Endothelial cell of umbilical vein (primary cell): Measurements from ENCODE around the gene SMS. TPM values are rescaled to one million over a fixed set of nuclear protein-coding genes. Genes with fewer than 3 reads are reported as not detected.

ENCODE experiments used
- BruUV-seq: library from RNA; stranded (reverse); fragments of 400-500 nt; replicated peaks from 2 replicates; lab custom pipeline; 2021; lab: Mats Ljungman, UMichigan
- CTCF ChIA-PET: fragments of 300-600, 350-600 bp; sonication (Branson Sonifier 250); formaldehyde crosslinking; loops from one replicate; lab custom pipeline; 2021; ENCODE audit warnings: antibody characterized with exemption, inconsistent platforms; lab: Charles Lee
- POLR2A ChIA-PET: fragments of 300-600, 350-600 bp; sonication (Branson Sonifier 250); formaldehyde crosslinking; loops from one replicate; lab custom pipeline; 2021; ENCODE audit warnings: antibody characterized with exemption, inconsistent platforms; lab: Charles Lee
- DNase-seq: peaks from one replicate; pipeline ENCODE4 v3.0.0-alpha.2; 2011; ENCODE audit warnings: low read depth, low spot score
- FAIRE-seq: peaks from 2 replicates; lab custom pipeline; 2011; peaks lifted over from hg19 to GRCh38; lab: Jason Lieb, UNC
- H2AFZ ChIP-seq: 2 replicates; pipeline ENCODE4 v1.6.0; 2012; ENCODE audit warnings: low read depth, low read length, control low read depth, inconsistent platforms
- H3K27ac ChIP-seq: 2 replicates; pipeline ENCODE4 v1.5.1; 2011; ENCODE audit warnings: low read depth, mild to moderate bottlenecking, control low read depth, low read length, moderate library complexity; ENCODE audit not compliant: insufficient read depth
- H3K27me3 ChIP-seq, 2 experiments: 2 replicates each; pipeline versions ENCODE4 v1.6.0 to v1.6.1; 2011; ENCODE audit warnings: low read length in 2 of 2, mixed read lengths in 1 of 2; ENCODE audit not compliant: control insufficient read depth in 2 of 2, insufficient read depth in 2 of 2
- H3K36me3 ChIP-seq, 2 experiments: 2 replicates in 1 of 2; 3 replicates in 1 of 2; pipeline ENCODE4 v1.5.1; 2011; ENCODE audit warnings: low read length in 2 of 2, mild to moderate bottlenecking in 1 of 2, moderate library complexity in 1 of 2; ENCODE audit not compliant: control insufficient read depth in 2 of 2, insufficient read depth in 2 of 2; ENCODE audit errors: extremely low read depth in 1 of 2
- H3K4me1 ChIP-seq: 3 replicates; pipeline ENCODE4 v1.5.1; 2011; ENCODE audit warnings: mild to moderate bottlenecking, low read length; ENCODE audit not compliant: control insufficient read depth, insufficient read depth; ENCODE audit errors: extremely low read depth
- H3K4me2 ChIP-seq: 2 replicates; pipeline ENCODE4 v1.6.1; 2011; ENCODE audit warnings: low read length, control low read depth, mixed read lengths; ENCODE audit not compliant: insufficient read depth
- H3K4me3 ChIP-seq, 3 experiments: fragments of 200-600 bp in 1 of 3; sonication (generic), shearing (Covaris generic) in 1 of 3; replicated peaks in 1 of 3; 2 replicates each; pipeline ENCODE4 v1.5.1; 2011 to 2016; ENCODE audit warnings: control low read depth in 3 of 3, low read length in 3 of 3, mild to moderate bottlenecking in 2 of 3, inconsistent platforms in 1 of 3, low read depth in 1 of 3, moderate library complexity in 1 of 3; ENCODE audit not compliant: insufficient read depth in 1 of 3
- H3K79me2 ChIP-seq: 2 replicates; pipeline ENCODE4 v1.6.0; 2012; ENCODE audit warnings: low read length, inconsistent platforms; ENCODE audit not compliant: control insufficient read depth, insufficient read depth
- H3K9ac ChIP-seq: replicated peaks from 2 replicates; pipeline ENCODE3; 2011; ENCODE audit warnings: low read length, control low read depth; ENCODE audit not compliant: insufficient read depth; ENCODE audit errors: extremely low read depth
- H3K9me1 ChIP-seq: replicated peaks from 3 replicates; pipeline ENCODE4 v1.6.0; 2011; ENCODE audit warnings: mild to moderate bottlenecking, low read length; ENCODE audit not compliant: control insufficient read depth, insufficient read depth; ENCODE audit errors: extremely low read depth
- H3K9me3 ChIP-seq: replicated peaks from 2 replicates; pipeline ENCODE4 v1.5.1; 2012; ENCODE audit warnings: low read length, inconsistent platforms; ENCODE audit not compliant: control insufficient read depth, insufficient read depth
- H4K20me1 ChIP-seq: replicated peaks from 2 replicates; pipeline ENCODE3; 2011; ENCODE audit warnings: mild to moderate bottlenecking, low read length; ENCODE audit not compliant: control insufficient read depth, insufficient read depth; ENCODE audit errors: extremely low read depth
- CTCF ChIP-seq, 2 donors: IDR thresholded peaks; 1 replicate in 1 of 2; 2 replicates in 1 of 2; pipeline ENCODE4 v1.5.1; 2011; ENCODE audit warnings: low read length in 2 of 2, mild to moderate bottlenecking in 2 of 2, moderate library complexity in 2 of 2, control low read depth in 1 of 2, inconsistent platforms in 1 of 2, low read depth in 1 of 2; ENCODE audit not compliant: insufficient read depth in 1 of 2; ENCODE audit errors: extremely low read depth in 1 of 2
- EZH2 ChIP-seq: IDR thresholded peaks from 2 replicates; pipeline ENCODE4 v1.6.1; 2012; ENCODE audit warnings: borderline replicate concordance, low read depth, mild to moderate bottlenecking, moderate library complexity, low read length, inconsistent platforms; ENCODE audit not compliant: severe bottlenecking
- FOS ChIP-seq: IDR thresholded peaks from 2 replicates; pipeline ENCODE4 v1.6.1; 2011; ENCODE audit warnings: mild to moderate bottlenecking, low read length, moderate library complexity, borderline replicate concordance; ENCODE audit not compliant: insufficient read depth
- GATA2 ChIP-seq: IDR thresholded peaks from 2 replicates; pipeline ENCODE4 v1.7.0; 2011; ENCODE audit warnings: low read depth, mild to moderate bottlenecking, moderate library complexity, mixed read lengths, low read length; ENCODE audit not compliant: insufficient read length, insufficient read depth
- JUN ChIP-seq: IDR thresholded peaks from 2 replicates; pipeline ENCODE4 v1.6.1; 2011; ENCODE audit warnings: borderline replicate concordance, low read depth; ENCODE audit not compliant: insufficient read length, insufficient read depth
- MYC ChIP-seq: IDR thresholded peaks from one replicate; pipeline ENCODE4 v1.6.1; 2011; ENCODE audit warnings: mild to moderate bottlenecking, low read depth, low read length
- POLR2A ChIP-seq: IDR thresholded peaks from 2 replicates; pipeline ENCODE4 v1.6.1; 2012; ENCODE audit warnings: low read depth, mild to moderate bottlenecking, control low read depth, low read length
- POLR2AphosphoS5 ChIP-seq: IDR thresholded peaks from 2 replicates; pipeline ENCODE4 v1.6.1; 2012; ENCODE audit warnings: low read depth, mild to moderate bottlenecking, control low read depth, low read length, moderate library complexity; ENCODE audit not compliant: insufficient read depth
- dilution Hi-C: fragments of 300-500 bp; cut with MboI; formaldehyde crosslinking; loops from one replicate; pipeline ENCODE4 v1.15.0; 2019; ENCODE audit warnings: low sequenced_read_pairs; ENCODE audit not compliant: extremely low pct_ligation_motif_present
- intact Hi-C: fragments of 100-400 bp; cut with micrococcal nuclease; formaldehyde crosslinking; loops from one replicate; pipeline ENCODE4 v1.10.0; 2022
- polyA plus RNA-seq, 4 experiments: library from polyadenylated mRNA; depleted of rRNA in 3 of 4; stranded (reverse) in 3 of 4; unstranded in 1 of 4; fragments of >200 nt; gene quantifications; 2 replicates each; pipeline versions ENCODE4 v1.2.1 to v1.2.3, GENCODE V29; 2011 to 2012; ENCODE audit warnings: missing spikeins in 1 of 4
- total RNA-seq: library from RNA; stranded (reverse); gene quantifications from 2 replicates; pipeline ENCODE4 v1.2.3, GENCODE V29; 2021
- TF ChIP-seq, protein P1 (sequence below): IDR thresholded peaks from 2 replicates; pipeline ENCODE4 v1.6.1; 2011; ENCODE audit not compliant: insufficient read depth, insufficient read length

SMS gene
- total and polyA plus RNA-seq, 2 donors (not counting 3 experiments of a cell fraction or from before 2014, with no cell fraction given): 57.1 to 173 TPM

GRCh38 chrX:22012931-22013330, 72.4 kb downstream of the SMS start:
- Histone ChIP-seq H3K79me2 (no peaks in the 10 kb centered on the region), H3K4me3 (no peak overlapping the region), H4K20me1 (no peaks in the 10 kb centered on the region), H3K27me3 (no peaks in the 10 kb centered on the region), H3K36me3 (no peaks in the 10 kb centered on the region), H3K9ac (no peak overlapping the region), H3K4me2 (no peak overlapping the region), H2AFZ (no peak overlapping the region), H3K27ac (no peak overlapping the region), H3K4me1 (no peaks in the 10 kb centered on the region), H3K9me3 (no peaks in the 10 kb centered on the region), H3K9me1 (no peaks in the 10 kb centered on the region)
- BruUV-seq: no TSS peak
- TF ChIP-seq MYC (no peak), POLR2AphosphoS5 (no peak), JUN (no peak), EZH2 (no peak), GATA2 (no peak), POLR2A (no peak), FOS (no peak), CTCF (IDR thresholded peaks at IDR 0.05; ENCODE audit: extremely low read depth in 1 of 2, insufficient read depth in 1 of 2, low read depth in 1 of 2, low read length in 2 of 2) (no peak)
- TF ChIP-seq, protein P1, sequence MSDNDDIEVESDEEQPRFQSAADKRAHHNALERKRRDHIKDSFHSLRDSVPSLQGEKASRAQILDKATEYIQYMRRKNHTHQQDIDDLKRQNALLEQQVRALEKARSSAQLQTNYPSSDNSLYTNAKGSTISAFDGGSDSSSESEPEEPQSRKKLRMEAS: no peak
- ChIA-PET POLR2A (no interaction called here), CTCF (interaction anchor here (1.6 kb wide), 1 partner anchor 28 kb away, joined by 4 read pairs; no protein-coding TSS in a partner anchor)
- intact Hi-C loops: no loop called here
- dilution Hi-C loops: no loop called here
- FAIRE-seq: no peak
- DNase-seq: no peak
